ENCODE measurements around the gene SKIDA1.

The SKIDA1 gene

DNA sequence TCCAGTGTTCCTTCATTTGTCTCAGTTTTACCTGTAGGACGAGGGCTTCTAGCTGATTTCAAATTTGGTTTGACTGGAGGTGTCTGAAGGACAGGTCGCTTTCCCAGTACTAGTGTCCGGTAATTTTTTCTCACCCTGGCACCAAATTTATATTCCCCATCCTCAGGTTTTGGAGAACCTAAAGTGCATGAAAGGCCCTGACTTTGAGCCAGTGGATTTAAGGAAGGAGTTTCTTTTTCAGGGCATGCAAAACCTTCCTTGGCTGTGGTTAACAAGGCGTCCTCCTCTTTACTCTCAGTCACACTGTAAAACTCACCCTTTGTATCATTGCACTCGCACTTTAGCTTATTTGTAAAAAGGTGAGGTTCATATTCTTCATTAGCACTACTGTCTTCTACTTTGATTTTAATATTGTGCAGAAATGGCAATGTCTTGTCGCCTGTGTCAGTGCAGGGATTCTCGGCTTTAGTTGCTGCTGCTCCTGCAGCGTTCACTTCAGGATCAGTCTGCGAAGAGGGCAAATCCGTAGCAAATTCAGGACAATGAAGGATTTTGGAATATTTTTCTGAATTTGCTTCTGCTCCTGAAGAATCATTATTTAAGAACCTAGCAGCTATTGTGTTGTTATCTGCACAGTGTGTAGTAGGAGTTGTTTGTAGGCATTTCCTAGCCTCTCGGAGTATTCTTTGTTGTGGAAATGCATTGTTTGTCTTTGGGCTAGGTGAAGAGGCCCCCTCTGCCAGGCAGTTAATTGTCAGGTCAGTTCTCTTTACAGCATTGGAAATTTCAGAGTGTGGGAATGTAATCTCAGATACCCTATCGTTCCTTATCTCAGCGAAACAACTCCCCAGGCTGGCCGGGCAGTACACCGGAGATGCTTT, 9.9 kb downstream of the SKIDA1 start:
- FAIRE-seq = no peak

GRCh38 chr10:21514818-21515351, 10.6 kb downstream of the SKIDA1 start:
- no peak for FAIRE-seq

GRCh38 chr10:21514129-21514817, 11.2 kb downstream of the SKIDA1 start:
- no peak for FAIRE-seq

DNA sequence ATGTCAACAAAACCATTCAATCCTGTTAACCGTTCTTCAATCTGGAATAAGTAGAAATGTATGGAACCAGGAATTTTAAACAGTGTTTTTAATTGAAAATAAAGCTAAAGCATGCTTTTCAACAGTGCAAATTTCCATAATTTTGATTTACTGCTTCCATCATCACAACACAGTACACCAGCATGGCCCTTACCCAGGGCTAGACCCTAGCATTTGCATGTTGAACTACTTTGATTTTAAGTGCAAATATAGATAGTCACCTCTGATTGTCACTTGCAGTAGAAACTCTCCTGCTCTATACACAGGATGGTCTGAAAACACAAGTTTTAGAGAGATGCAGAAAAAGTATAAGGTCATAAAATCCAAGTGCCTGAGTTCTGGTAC, 12.1 kb downstream of the SKIDA1 start:
- FAIRE-seq = no peak

DNA sequence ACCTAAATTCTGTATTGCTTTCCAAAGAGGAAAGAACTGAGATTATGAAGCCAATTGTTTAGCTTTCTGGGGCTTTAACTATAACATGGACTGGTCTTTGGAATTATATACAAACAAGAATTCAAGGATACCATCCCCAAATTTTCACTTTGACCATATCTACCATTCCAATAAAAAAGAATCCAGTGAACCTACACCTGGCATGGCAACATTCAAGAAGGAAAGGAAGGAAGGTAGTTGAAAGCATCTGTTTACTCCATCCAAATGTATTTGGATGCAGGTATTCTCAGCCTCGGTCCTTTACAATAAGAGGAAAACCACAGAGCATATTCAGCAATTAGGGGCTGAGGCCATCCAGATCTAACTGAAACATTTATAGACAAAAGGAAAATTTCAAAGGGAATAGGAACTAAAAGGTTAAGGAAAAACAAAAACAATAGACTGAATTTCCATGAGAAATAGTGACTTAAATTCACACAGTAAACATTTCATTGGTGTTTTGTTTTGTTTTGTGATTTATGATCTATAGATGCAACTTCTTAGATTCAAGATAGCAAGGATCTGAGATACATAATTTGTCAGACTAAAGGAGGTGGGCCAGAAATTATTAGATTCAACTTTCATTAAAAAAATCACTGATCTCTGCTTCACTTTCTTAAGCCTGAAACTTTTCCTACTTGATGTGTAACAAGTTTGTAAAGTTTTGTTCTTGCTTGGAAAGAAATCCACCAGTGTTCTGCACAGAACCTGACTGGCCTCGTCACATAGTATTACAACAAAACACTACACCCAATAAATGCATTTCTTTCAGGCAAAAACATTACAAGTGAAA, 12.7 kb downstream of the SKIDA1 start:
- no peak for FAIRE-seq

- FAIRE-seq = no peak
Observed at GRCh38 chr10:21511946-21512572, 13.4 kb downstream of the SKIDA1 start.

- no peak for FAIRE-seq
Observed at GRCh38 chr10:21511095-21511570, 14.3 kb downstream of the SKIDA1 start.

GRCh38 chr10:21510241-21511094, 15.0 kb downstream of the SKIDA1 start:
- no peak for FAIRE-seq

- FAIRE-seq = no peak
Observed at GRCh38 chr10:21509341-21510240, 15.9 kb downstream of the SKIDA1 start.

DNA sequence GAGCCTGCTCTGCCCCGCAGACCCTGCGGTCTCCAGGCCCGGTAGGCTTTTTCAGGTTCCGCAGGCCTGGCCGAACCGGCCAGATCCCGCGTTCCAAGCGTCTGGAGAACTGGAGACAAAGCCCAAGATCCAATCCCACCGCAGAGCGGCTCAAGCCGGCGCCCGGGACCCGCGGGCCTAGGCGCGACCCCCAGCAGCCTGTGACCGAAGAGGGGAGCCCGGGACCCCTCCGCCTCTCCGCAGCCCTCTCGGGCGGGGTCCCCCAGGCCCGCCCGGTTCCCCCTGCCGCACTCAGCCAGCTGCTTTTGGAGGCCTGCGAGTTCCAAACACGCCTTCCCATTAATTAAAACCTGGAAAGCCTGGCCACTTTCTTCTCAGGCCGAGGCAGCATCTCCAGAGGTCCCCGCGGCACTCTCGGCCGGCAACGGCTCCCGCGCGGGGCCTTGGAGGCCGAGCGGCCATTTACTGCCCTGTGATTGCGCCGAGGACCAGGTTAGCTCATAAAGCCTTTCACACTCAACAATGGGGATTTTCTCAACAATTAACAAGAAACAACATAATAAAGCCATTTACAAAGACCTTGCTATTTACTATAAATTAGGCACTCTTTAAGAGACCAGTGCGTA, 16.7 kb downstream of the SKIDA1 start:
- no peak for FAIRE-seq

DNA sequence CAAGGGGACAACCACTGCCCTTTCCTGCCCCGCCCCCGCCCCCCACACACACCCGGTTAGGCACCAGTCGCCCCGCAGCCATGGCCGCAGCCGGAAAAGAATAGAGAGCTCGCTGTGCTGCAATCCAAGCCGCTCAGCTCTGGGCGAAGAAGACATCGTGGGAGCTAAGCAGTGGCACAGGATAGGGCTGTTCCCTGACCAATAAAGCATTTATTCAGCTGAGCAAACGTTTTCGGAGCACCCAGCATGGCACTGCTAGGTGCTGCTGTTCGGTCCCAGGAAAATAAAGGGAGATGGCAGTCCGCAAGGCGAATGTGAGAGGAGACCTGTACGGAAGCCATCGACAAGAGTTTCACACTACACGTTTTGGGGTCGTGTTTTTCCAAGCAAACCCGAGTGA, 18.3 kb downstream of the SKIDA1 start:
- no peak for FAIRE-seq

DNA sequence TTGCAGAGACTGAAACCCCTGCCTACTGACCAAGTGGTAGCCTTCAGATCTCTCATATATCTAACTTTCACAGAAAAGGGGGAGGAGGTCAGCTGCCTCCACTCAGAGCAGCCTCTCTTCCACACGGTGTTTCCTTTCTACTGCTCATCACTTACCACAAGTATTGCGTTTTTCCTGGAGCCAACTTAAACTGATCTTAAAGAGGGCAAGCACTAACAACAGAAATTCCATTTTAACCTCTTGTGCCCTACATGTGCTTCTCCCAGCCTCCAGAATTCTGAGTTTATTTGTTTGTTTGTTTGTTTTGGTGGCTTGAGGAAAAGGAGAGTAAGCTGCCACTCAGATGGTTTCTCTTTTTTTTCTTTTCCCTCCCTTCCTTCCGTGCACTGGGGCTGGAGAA, 19.1 kb downstream of the SKIDA1 start:
- FAIRE-seq = no peak

GRCh38 chr10:21505711-21506278, 19.7 kb downstream of the SKIDA1 start:
- FAIRE-seq = no peak

DNA sequence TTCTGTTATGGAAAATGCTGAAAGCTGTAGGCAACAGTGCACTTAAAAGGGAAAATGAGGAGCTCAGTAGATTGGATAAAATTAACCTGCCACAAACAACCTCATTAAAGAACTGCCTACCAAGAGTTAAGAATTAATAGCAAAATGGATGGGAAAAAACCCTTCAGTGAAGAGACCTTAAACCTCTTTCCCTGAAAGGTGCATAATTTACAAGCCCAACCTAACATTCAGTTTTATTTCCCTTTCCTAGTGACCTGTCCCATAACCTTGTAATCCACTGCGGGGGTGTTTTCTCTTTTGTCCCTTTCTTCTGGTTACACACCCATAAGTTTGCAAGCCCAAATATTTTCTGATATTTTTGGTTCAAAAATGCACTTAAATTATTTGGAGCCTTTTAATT, 21.9 kb downstream of the SKIDA1 start:
- FAIRE-seq = no peak

- no peak for FAIRE-seq
Observed at GRCh38 chr10:21502348-21502740, 23.1 kb downstream of the SKIDA1 start.

- FAIRE-seq = no peak
Observed at GRCh38 chr10:21501731-21502347, 23.6 kb downstream of the SKIDA1 start.

- no peak for FAIRE-seq
Observed at GRCh38 chr10:21501091-21501490, 24.4 kb downstream of the SKIDA1 start.

DNA sequence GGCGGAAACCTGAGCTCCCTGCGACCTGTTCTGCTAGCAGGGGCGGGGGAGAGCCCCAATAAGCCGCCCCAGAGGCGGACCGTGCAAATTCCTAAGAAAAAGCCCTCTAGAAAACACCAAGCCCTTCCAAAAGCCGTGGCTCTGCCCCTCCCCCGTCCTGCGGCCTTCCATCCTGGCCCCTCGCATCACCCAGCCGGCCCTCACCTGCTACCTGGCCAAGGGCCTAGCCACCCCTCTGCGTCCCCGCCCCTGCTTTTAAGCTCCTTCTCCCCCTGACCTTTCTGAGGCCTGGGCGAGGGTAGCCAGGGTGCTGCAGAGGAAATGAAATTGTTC, 24.9 kb downstream of the SKIDA1 start:
- no peak for FAIRE-seq
